Measurements from ENCODE around the gene NR4A1.

NR4A1 gene

DNA sequence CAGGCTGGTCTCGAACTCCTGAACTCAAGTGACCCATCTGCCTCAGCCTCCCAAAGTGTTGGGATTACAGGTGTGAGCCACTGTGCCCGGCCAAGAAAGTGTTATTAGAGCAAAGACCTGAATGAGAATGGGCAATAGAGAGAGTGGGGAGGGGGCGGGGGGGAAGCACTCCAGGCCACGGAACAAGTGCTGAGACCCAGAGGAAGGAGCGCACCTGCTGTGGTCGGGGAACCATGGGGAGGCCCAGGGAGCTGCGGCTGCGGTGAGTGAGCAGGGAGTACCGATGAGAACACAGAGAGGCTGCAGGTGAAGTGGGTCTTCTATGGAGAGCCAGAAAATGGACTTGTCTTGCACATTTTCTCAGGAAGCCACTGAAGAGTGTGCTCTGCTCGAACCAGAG lies 39.0 kb downstream of the NR4A1 start:
- Histone ChIP-seq H3K27me3 (replicated peaks; ENCODE audit: insufficient read depth, low read length) (peaks cover 21% of the 10 kb centered on the region), H4K20me1 (ENCODE audit: insufficient read depth, low read length) (no peaks in the 10 kb centered on the region)

DNA sequence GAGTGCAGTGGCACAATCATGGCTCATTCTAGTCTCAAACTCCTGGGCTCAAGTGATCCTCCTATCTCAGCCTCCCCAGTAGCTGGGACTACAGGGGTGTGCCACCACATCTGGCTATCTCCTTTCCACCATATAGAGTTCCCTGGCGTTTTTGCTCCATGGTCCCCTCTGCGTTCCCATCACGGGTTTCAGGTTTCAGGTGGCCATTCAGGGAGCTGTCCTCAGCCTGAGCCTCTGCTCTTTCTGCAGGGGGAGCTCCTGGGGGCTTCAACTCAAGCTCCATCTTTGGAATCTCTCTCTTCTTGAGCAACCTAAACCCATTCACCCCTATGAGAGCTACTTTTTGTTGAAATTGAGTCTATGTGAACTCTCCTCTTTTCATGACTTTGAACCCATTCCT lies 39.8 kb downstream of the NR4A1 start:
- Histone ChIP-seq H3K36me3 (replicated peaks; ENCODE audit: insufficient read depth, low read length) (no peaks in the 10 kb centered on the region), H3K9me2 (replicated peaks; ENCODE audit: insufficient read depth, low read length) (no peaks in the 10 kb centered on the region), H3K27ac (ENCODE audit: low read length) (no peak overlapping the region), H3F3A (ENCODE audit: insufficient read depth, low read length) (no peaks in the 10 kb centered on the region), H3K4me1 (ENCODE audit: low read length) (no peaks in the 10 kb centered on the region), H3K4me3 (ENCODE audit: low read length) (no peak overlapping the region), H3K4me2 (ENCODE audit: low read depth, low read length) (no peak overlapping the region), H3K9ac (ENCODE audit: low read length) (no peak overlapping the region), H2AFZ (ENCODE audit: low read length) (no peak overlapping the region), H3K79me2 (ENCODE audit: low read length) (no peaks in the 10 kb centered on the region), H3K27me3 (replicated peaks; ENCODE audit: insufficient read depth, low read length) (peaks cover 21% of the 10 kb centered on the region), H3K9me3 (replicated peaks; ENCODE audit: insufficient read depth, low read length) (no peaks in the 10 kb centered on the region), H4K20me1 (ENCODE audit: insufficient read depth, low read length) (no peaks in the 10 kb centered on the region)
- no peak for DNase-seq
- TF ChIP-seq, protein P1, sequence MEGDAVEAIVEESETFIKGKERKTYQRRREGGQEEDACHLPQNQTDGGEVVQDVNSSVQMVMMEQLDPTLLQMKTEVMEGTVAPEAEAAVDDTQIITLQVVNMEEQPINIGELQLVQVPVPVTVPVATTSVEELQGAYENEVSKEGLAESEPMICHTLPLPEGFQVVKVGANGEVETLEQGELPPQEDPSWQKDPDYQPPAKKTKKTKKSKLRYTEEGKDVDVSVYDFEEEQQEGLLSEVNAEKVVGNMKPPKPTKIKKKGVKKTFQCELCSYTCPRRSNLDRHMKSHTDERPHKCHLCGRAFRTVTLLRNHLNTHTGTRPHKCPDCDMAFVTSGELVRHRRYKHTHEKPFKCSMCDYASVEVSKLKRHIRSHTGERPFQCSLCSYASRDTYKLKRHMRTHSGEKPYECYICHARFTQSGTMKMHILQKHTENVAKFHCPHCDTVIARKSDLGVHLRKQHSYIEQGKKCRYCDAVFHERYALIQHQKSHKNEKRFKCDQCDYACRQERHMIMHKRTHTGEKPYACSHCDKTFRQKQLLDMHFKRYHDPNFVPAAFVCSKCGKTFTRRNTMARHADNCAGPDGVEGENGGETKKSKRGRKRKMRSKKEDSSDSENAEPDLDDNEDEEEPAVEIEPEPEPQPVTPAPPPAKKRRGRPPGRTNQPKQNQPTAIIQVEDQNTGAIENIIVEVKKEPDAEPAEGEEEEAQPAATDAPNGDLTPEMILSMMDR (IDR thresholded peaks at IDR 0.05; ENCODE audit: low read length): no peak
- TF ChIP-seq EZH2phosphoT487 (IDR thresholded peaks at IDR 0.05; ENCODE audit: low read length) (no peak), EZH2 (optimal IDR thresholded peaks at IDR 0.05; ENCODE audit: low read depth, low read length) (no peak)

More for the DNA sequence above, 39.0 kb downstream of the NR4A1 start:
- DNase-seq: no peak
- Histone ChIP-seq H3K27ac (ENCODE audit: low read length) (no peak overlapping the region), H3K9me3 (replicated peaks; ENCODE audit: insufficient read depth, low read length) (no peaks in the 10 kb centered on the region), H3K79me2 (ENCODE audit: low read length) (no peaks in the 10 kb centered on the region), H3K9me2 (replicated peaks; ENCODE audit: insufficient read depth, low read length) (no peaks in the 10 kb centered on the region), H3K4me3 (ENCODE audit: low read length) (no peak overlapping the region), H3K4me2 (ENCODE audit: low read depth, low read length) (no peak overlapping the region), H3K9ac (ENCODE audit: low read length) (no peak overlapping the region), H3F3A (ENCODE audit: insufficient read depth, low read length) (no peaks in the 10 kb centered on the region), H2AFZ (ENCODE audit: low read length) (no peak overlapping the region), H3K36me3 (replicated peaks; ENCODE audit: insufficient read depth, low read length) (no peaks in the 10 kb centered on the region), H3K4me1 (ENCODE audit: low read length) (no peaks in the 10 kb centered on the region)
- TF ChIP-seq, protein P1 (IDR thresholded peaks at IDR 0.05; ENCODE audit: low read length): no peak
- no peak for TF ChIP-seq EZH2 (optimal IDR thresholded peaks at IDR 0.05; ENCODE audit: low read depth, low read length)

DNA sequence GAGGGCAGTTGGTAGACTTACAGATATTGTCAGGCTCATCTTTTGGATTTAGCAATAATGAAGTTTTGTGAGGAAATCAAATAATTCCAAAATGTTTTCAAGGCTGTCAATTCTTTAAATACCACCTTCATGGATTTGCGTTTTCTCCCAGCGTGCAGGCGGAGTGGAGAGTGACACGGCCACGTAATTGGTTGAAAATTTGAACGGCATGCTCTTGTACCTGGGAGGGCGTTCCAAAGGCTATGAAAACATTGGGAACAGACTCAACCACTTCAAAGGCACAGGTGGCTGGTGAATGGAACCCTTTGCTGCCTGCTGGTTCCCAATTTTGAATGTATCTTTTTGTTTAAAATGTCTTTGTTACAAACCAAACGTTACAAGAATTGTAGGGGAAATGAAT lies 40.6 kb downstream of the NR4A1 start:
- no peak for DNase-seq
- Histone ChIP-seq H2AFZ (ENCODE audit: low read length) (no peak overlapping the region), H3K9ac (ENCODE audit: low read length) (no peak overlapping the region), H3K36me3 (replicated peaks; ENCODE audit: insufficient read depth, low read length) (no peaks in the 10 kb centered on the region), H3K4me3 (ENCODE audit: low read length) (no peak overlapping the region), H3K27me3 (replicated peaks; ENCODE audit: insufficient read depth, low read length) (peaks cover 21% of the 10 kb centered on the region), H3K4me1 (ENCODE audit: low read length) (no peaks in the 10 kb centered on the region), H4K20me1 (ENCODE audit: insufficient read depth, low read length) (no peaks in the 10 kb centered on the region), H3K9me3 (replicated peaks; ENCODE audit: insufficient read depth, low read length) (no peaks in the 10 kb centered on the region), H3K27ac (ENCODE audit: low read length) (no peak overlapping the region), H3K79me2 (ENCODE audit: low read length) (no peaks in the 10 kb centered on the region), H3F3A (ENCODE audit: insufficient read depth, low read length) (no peaks in the 10 kb centered on the region), H3K9me2 (replicated peaks; ENCODE audit: insufficient read depth, low read length) (no peaks in the 10 kb centered on the region), H3K4me2 (ENCODE audit: low read depth, low read length) (no peak overlapping the region)
- no peak for TF ChIP-seq EZH2phosphoT487 (IDR thresholded peaks at IDR 0.05; ENCODE audit: low read length)
- no peak for TF ChIP-seq EZH2 (optimal IDR thresholded peaks at IDR 0.05; ENCODE audit: low read depth, low read length)
- TF ChIP-seq, protein P1 (IDR thresholded peaks at IDR 0.05; ENCODE audit: low read length): no peak
